ENCODE measurements around the gene ASTN1.

DNA sequence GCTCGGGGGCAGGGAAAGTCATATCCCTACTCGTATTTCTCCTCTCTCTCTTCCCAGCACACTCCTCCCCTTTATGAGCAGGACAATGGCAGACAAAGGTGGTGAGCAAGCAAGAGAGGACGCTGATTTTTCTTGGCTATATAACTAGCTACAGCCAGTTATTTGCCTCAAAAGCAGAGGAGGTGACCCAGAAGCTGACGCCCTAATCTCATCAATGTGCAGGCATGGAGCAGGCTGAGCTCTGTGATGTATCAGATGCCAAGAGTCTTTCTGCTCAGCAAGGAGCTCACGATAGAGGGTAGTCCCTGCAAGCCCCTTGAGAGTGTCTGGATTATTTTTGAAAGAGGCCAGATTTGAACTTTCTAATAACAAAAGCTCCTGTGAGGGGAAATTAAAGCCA is 75.5 kb downstream of the ASTN1 start:
- no peak for TF ChIP-seq TAF1 (IDR thresholded peaks at IDR 0.05; ENCODE audit: borderline replicate concordance, insufficient read depth, low read length)
- TF ChIP-seq POLR2AphosphoS5 (IDR thresholded peaks at IDR 0.05; ENCODE audit: low read depth, low read length): no peak
- no peak for TF ChIP-seq SIN3A (IDR thresholded peaks at IDR 0.05; ENCODE audit: borderline replicate concordance, insufficient read depth, low read length)
- TF ChIP-seq, protein P1, sequence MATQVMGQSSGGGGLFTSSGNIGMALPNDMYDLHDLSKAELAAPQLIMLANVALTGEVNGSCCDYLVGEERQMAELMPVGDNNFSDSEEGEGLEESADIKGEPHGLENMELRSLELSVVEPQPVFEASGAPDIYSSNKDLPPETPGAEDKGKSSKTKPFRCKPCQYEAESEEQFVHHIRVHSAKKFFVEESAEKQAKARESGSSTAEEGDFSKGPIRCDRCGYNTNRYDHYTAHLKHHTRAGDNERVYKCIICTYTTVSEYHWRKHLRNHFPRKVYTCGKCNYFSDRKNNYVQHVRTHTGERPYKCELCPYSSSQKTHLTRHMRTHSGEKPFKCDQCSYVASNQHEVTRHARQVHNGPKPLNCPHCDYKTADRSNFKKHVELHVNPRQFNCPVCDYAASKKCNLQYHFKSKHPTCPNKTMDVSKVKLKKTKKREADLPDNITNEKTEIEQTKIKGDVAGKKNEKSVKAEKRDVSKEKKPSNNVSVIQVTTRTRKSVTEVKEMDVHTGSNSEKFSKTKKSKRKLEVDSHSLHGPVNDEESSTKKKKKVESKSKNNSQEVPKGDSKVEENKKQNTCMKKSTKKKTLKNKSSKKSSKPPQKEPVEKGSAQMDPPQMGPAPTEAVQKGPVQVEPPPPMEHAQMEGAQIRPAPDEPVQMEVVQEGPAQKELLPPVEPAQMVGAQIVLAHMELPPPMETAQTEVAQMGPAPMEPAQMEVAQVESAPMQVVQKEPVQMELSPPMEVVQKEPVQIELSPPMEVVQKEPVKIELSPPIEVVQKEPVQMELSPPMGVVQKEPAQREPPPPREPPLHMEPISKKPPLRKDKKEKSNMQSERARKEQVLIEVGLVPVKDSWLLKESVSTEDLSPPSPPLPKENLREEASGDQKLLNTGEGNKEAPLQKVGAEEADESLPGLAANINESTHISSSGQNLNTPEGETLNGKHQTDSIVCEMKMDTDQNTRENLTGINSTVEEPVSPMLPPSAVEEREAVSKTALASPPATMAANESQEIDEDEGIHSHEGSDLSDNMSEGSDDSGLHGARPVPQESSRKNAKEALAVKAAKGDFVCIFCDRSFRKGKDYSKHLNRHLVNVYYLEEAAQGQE (IDR thresholded peaks at IDR 0.05; ENCODE audit: insufficient read depth in 1 of 2, low read depth in 2 of 2, low read length in 2 of 2): no peak
